Measurements from ENCODE around the gene KCNS3. TPM values are rescaled to one million over a fixed set of nuclear protein-coding genes. Genes with fewer than 3 reads are reported as not detected.

Gene KCNS3
- total RNA-seq, 1 donor from 2014 or later = 5.5 TPM

DNA sequence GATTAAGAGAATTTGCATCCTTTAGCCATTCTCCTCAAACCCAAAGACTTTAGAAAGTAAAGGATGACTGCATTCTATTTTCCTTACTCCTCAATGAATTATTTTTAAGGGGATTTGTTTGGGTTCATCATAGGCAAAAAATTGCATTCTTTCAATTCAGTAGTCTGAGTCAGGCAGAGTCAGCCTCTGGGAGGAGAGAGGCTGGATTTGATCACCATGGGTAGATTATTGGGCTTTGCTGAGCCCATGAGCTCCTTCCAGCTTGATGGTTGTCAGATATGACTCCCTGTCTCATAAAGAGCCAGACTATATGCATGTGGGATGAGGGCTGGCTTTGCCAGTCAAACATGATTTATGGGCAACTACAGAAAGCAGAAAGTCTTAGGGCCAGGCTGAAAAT is 101.2 kb downstream of the KCNS3 start:
- no peaks in the 10 kb centered on the region for H3K27me3 Mint-ChIP-seq (ENCODE audit: unreplicated experiment)
- H3K27ac Mint-ChIP-seq (ENCODE audit: unreplicated experiment) = no peak overlapping the region
- H3K36me3 Mint-ChIP-seq (ENCODE audit: unreplicated experiment) = no peaks in the 10 kb centered on the region
- no peaks in the 10 kb centered on the region for H3K9me3 Mint-ChIP-seq (ENCODE audit: unreplicated experiment)
- TF ChIP-seq, protein P1, sequence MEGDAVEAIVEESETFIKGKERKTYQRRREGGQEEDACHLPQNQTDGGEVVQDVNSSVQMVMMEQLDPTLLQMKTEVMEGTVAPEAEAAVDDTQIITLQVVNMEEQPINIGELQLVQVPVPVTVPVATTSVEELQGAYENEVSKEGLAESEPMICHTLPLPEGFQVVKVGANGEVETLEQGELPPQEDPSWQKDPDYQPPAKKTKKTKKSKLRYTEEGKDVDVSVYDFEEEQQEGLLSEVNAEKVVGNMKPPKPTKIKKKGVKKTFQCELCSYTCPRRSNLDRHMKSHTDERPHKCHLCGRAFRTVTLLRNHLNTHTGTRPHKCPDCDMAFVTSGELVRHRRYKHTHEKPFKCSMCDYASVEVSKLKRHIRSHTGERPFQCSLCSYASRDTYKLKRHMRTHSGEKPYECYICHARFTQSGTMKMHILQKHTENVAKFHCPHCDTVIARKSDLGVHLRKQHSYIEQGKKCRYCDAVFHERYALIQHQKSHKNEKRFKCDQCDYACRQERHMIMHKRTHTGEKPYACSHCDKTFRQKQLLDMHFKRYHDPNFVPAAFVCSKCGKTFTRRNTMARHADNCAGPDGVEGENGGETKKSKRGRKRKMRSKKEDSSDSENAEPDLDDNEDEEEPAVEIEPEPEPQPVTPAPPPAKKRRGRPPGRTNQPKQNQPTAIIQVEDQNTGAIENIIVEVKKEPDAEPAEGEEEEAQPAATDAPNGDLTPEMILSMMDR (IDR thresholded peaks at IDR 0.05; ENCODE audit: partially characterized antibody, unreplicated experiment) = no peak
- DNase-seq = no peak
- H3K4me1 Mint-ChIP-seq (ENCODE audit: low read depth, unreplicated experiment) = no peaks in the 10 kb centered on the region
- no peak overlapping the region for H3K4me3 Mint-ChIP-seq (ENCODE audit: unreplicated experiment)

- H3K36me3 Mint-ChIP-seq (ENCODE audit: unreplicated experiment) = no peaks in the 10 kb centered on the region
- H3K4me3 Mint-ChIP-seq (ENCODE audit: unreplicated experiment) = no peak overlapping the region
- H3K27ac Mint-ChIP-seq (ENCODE audit: unreplicated experiment) = no peak overlapping the region
- no peaks in the 10 kb centered on the region for H3K9me3 Mint-ChIP-seq (ENCODE audit: unreplicated experiment)
- no peaks in the 10 kb centered on the region for H3K4me1 Mint-ChIP-seq (ENCODE audit: low read depth, unreplicated experiment)
- DNase-seq = no peak
- no peaks in the 10 kb centered on the region for H3K27me3 Mint-ChIP-seq (ENCODE audit: unreplicated experiment)
- TF ChIP-seq, protein P1 (IDR thresholded peaks at IDR 0.05; ENCODE audit: partially characterized antibody, unreplicated experiment) = no peak
These were observed 103.5 kb downstream of the KCNS3 start for GRCh38 chr2:17981936-17982335.

Other genes starting within 250 kb of the KCNS3 start
- 61.4 TPM for gene SMC6, start 124.9 kb upstream of the KCNS3 start, total RNA-seq (ENCODE audit: unreplicated experiment)
- gene GEN1, start 124.5 kb upstream of the KCNS3 start, total RNA-seq (ENCODE audit: unreplicated experiment) = 44.4 TPM
- not detected for gene MSGN1, start 62.2 kb upstream of the KCNS3 start, total RNA-seq (ENCODE audit: unreplicated experiment)